ES-I3 (cell line): ENCODE results near the gene DGKI.

Source experiments
- H3K36me3 ChIP-seq: 2 replicates; pipeline ENCODE4 v1.6.1; 2013; ENCODE audit warnings: mild to moderate bottlenecking, low read length, control low read depth, moderate library complexity; ENCODE audit not compliant: insufficient read depth
- H3K4me1 ChIP-seq: 2 replicates; pipeline ENCODE4 v1.6.1; 2013; ENCODE audit warnings: mild to moderate bottlenecking, control low read depth, low read length; ENCODE audit not compliant: insufficient read depth
- H3K9ac ChIP-seq: 2 replicates; pipeline ENCODE4 v1.6.1; 2013; ENCODE audit warnings: low read depth, mild to moderate bottlenecking, low read length, moderate library complexity
- H3K9me3 ChIP-seq: 2 replicates; pipeline ENCODE4 v1.6.1; 2013; ENCODE audit warnings: mild to moderate bottlenecking, low read length, moderate library complexity; ENCODE audit not compliant: control insufficient read depth, insufficient read depth

The DGKI gene

DNA sequence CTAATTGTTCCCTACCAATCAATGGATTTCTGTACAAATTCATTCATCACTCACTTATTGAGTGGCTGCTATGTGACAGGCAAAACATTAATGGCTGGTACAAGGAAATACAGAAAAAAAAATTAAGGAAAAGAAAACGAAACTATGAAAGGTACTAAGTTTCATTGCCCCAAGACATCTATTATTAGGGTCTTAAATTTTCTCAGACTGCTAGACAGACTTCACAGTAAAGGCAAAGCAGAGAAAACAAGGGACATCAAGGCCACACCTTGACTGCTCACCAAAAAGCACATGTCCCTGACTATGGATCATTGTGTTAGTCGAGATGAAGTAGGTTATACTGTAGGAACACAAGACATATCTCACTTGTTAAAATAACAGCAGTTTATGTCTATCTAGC is 36.5 kb downstream of the DGKI start:
- no peaks in the 10 kb centered on the region for H3K36me3 ChIP-seq
- peaks cover 9% of the 10 kb centered on the region for H3K4me1 ChIP-seq
- H3K9ac ChIP-seq, result no peak overlapping the region
- no peaks in the 10 kb centered on the region for H3K9me3 ChIP-seq

GRCh38 chr7:137804836-137805235 is 41.9 kb downstream of the DGKI start:
- H3K9me3 ChIP-seq, result no peaks in the 10 kb centered on the region
- no peak overlapping the region for H3K9ac ChIP-seq
- peaks cover 12% of the 10 kb centered on the region for H3K4me1 ChIP-seq
- no peaks in the 10 kb centered on the region for H3K36me3 ChIP-seq

- H3K4me1 ChIP-seq, result peaks cover 12% of the 10 kb centered on the region
- H3K36me3 ChIP-seq, result no peaks in the 10 kb centered on the region
- no peaks in the 10 kb centered on the region for H3K9me3 ChIP-seq
- no peak overlapping the region for H3K9ac ChIP-seq
Observed at GRCh38 chr7:137801491-137801890, 45.3 kb downstream of the DGKI start.

DNA sequence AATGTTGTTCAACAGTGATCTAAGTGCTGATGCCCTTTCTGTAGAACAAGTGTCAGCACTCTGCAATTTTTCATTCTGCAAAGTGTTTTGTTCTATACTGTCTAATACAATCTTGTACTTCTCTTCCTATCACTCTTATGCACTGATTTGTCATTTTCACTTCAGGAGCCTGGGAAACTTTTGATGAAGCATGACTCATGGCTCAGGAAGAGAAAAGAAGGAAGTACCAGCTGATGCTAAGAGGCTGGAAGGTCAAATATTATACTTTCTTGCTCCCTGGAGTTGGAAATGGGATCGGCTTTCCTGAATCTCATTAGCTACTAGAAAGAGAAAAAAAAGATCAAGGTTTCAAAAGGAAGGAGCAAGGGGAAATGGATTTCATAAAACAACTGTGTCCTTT is 45.8 kb downstream of the DGKI start:
- Histone ChIP-seq H3K36me3 (no peaks in the 10 kb centered on the region), H3K4me1 (peaks cover 11% of the 10 kb centered on the region), H3K9ac (no peak overlapping the region), H3K9me3 (peaks cover 1% of the 10 kb centered on the region; the same call in 1 of the 2 replicates)

DNA sequence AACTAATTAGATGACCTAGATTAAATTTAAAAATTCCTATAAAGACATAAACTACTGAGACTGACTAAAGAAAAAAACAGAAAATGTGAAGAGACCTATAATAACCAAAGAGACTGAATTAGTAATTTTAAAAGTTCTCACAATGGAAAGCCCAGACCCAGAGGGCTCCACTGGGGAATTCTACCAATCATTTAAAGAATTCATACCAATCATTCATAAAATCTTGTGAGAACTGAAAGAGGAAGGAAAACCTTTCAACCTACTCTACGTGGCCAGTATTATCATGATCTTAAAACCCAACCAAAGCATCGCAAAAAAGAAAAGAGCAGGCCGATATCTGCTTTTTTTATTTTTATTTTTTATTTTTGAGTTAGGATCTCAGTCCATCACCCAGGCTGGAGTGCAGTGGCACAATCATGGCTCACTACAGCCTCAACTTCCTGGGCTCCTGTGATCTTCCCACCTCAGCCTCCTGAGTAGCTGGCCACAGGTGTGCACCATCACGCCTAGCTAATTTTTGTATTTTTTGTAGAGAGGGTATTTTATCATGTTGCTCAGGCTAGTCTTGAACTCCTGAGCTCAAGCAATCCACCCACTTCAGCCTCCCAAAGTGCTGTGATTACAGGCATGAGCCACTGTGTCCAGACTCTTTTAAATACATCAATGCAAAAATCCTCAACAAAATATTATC is 48.6 kb downstream of the DGKI start:
- no peaks in the 10 kb centered on the region for H3K4me1 ChIP-seq
- H3K9ac ChIP-seq, result no peak overlapping the region
- H3K36me3 ChIP-seq, result no peaks in the 10 kb centered on the region
- peaks cover 8% of the 10 kb centered on the region for H3K9me3 ChIP-seq

GRCh38 chr7:137795211-137795610 is 51.6 kb downstream of the DGKI start:
- H3K4me1 ChIP-seq, result no peaks in the 10 kb centered on the region
- no peaks in the 10 kb centered on the region for H3K36me3 ChIP-seq
- H3K9ac ChIP-seq, result no peak overlapping the region
- H3K9me3 ChIP-seq, result peaks cover 8% of the 10 kb centered on the region

DNA sequence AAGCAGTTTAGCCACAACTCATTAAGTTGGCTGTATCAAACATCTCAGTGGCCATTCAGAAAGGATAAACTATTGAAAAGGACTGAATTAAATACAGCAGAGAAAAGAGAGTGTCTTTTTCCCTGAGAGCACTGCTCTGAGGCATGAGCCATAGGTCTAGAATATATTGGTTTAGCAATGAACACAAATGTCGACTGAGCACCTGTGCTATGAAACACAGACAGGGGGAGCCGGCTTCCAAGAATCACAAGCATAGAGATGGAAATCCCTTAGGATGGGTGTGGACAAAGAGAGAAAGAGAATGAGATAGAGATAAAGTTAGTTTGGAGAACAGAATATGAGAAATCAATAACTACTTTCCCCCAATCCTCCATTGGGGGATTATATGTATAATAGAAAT is 54.8 kb downstream of the DGKI start:
- Histone ChIP-seq H3K9ac (no peak overlapping the region), H3K4me1 (no peaks in the 10 kb centered on the region), H3K36me3 (no peaks in the 10 kb centered on the region), H3K9me3 (peaks cover 8% of the 10 kb centered on the region)

- no peaks in the 10 kb centered on the region for H3K36me3 ChIP-seq
- H3K4me1 ChIP-seq, result no peaks in the 10 kb centered on the region
- no peak overlapping the region; the same call in 1 of the 2 replicates for H3K9ac ChIP-seq
- peaks cover 6% of the 10 kb centered on the region for H3K9me3 ChIP-seq
Observed at GRCh38 chr7:137790828-137791227, 55.9 kb downstream of the DGKI start.

GRCh38 chr7:137789215-137789882 is 57.4 kb downstream of the DGKI start:
- Histone ChIP-seq H3K4me1 (no peaks in the 10 kb centered on the region), H3K9me3 (no peaks in the 10 kb centered on the region), H3K36me3 (no peaks in the 10 kb centered on the region), H3K9ac (no peak overlapping the region)

GRCh38 chr7:137787301-137787976 is 59.3 kb downstream of the DGKI start:
- Histone ChIP-seq H3K9ac (no peak overlapping the region), H3K36me3 (no peaks in the 10 kb centered on the region)

GRCh38 chr7:137778511-137778910 is 68.3 kb downstream of the DGKI start:
- Histone ChIP-seq H3K36me3 (no peaks in the 10 kb centered on the region), H3K9ac (no peak overlapping the region), H3K9me3 (no peaks in the 10 kb centered on the region), H3K4me1 (peaks cover 8% of the 10 kb centered on the region)

More at GRCh38 chr7:137787301-137787976, 59.3 kb downstream of the DGKI start:
- Histone ChIP-seq H3K4me1 (no peaks in the 10 kb centered on the region), H3K9me3 (no peaks in the 10 kb centered on the region)

DNA sequence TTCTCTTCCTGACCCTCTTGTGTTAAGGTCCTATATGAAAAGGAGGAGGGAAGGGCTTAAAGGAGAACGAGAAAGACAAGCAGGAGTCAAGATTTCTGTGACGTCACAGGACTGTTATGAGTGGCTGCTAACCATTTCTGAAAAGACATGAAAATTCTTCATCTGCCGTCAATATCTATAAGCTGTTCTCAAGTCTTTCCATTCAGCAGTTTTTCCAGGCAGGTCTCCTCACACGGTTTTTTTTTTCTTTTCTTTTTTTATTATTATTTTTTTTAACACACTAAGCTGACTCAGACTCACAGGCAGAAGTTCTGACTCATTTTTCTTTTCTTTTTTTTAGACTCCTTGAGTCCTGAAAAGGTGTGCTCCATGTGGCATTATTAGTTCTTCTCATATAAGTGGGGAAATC is 72.0 kb downstream of the DGKI start:
- Histone ChIP-seq H3K36me3 (no peaks in the 10 kb centered on the region), H3K9ac (no peak overlapping the region), H3K4me1 (peaks cover 26% of the 10 kb centered on the region), H3K9me3 (no peaks in the 10 kb centered on the region)

GRCh38 chr7:137772748-137773147 is 74.0 kb downstream of the DGKI start:
- Histone ChIP-seq H3K9me3 (no peaks in the 10 kb centered on the region), H3K4me1 (peaks cover 26% of the 10 kb centered on the region), H3K36me3 (no peaks in the 10 kb centered on the region), H3K9ac (no peak overlapping the region)

DNA sequence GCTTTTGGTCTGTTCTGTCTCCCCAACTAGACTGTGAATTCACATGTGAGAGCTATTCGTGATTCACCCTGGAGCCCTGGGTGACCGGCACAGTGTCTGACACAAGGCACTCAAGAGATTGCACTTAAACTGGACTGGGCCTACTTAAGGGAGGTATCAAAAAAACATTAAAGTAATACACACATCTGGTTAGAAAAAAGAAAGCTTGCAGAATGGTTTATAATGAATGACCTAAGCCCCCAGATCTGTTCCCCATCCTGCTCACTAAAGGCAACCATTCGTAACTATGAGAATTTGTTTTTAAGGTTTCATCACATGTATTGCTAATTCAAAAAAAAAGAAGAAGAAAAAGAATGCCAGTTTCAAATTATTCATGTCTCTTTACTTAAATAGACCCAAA is 74.5 kb downstream of the DGKI start:
- H3K9ac ChIP-seq, result no peak overlapping the region
- H3K36me3 ChIP-seq, result no peaks in the 10 kb centered on the region
- H3K9me3 ChIP-seq, result no peaks in the 10 kb centered on the region
- peaks cover 26% of the 10 kb centered on the region for H3K4me1 ChIP-seq

DNA sequence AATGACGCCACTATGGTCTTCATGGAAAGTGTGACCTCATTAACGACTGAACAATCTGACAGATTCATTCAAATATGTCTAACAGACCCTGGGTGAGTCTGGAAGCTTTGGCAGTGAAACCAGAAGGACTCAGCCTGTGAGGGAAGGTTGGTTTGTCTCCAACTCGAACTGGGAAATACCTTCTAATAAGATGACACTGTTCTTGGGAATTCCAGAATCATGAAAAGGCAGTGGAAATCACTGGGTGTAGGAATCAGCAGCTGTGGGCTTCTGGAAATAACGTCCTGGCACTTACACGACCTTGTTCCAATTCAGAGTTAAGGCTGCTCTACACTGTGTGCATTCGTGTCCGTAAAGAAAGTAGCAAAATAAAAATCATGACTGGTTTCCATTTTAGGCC is 75.1 kb downstream of the DGKI start:
- no peak overlapping the region for H3K9ac ChIP-seq
- no peaks in the 10 kb centered on the region for H3K9me3 ChIP-seq
- H3K36me3 ChIP-seq, result no peaks in the 10 kb centered on the region
- H3K4me1 ChIP-seq, result peaks cover 26% of the 10 kb centered on the region
